Stimulated activated memory B cell treated with anti-CD40 and anti-IgM and Interleukin-4, amounts not matched to agents 10 μg/mL and 1 μg/mL and 100 μg/mL, for 72 hours (primary cell): ENCODE measurements around the gene EDC4.
"Not testable (repeated sequence)": the region's sequence is repeated elsewhere in the genome, so short reads cannot be mapped to it uniquely, and the experiment has no call there.

Source experiments
- ATAC-seq: fragments of 150-1000 bp; cut with Tn5 transposase; 2 replicates; pipeline ENCODE4 v1.10.0; 2021
- H3K27ac Mint-ChIP-seq: one replicate; pipeline ENCODE4 v1.8.0; 2022; ENCODE audit warnings: mild to moderate bottlenecking, mixed read lengths
- H3K27me3 Mint-ChIP-seq: one replicate; pipeline ENCODE4 v1.8.0; 2022; ENCODE audit warnings: mixed read lengths
- H3K36me3 Mint-ChIP-seq: one replicate; pipeline ENCODE4 v1.8.0; 2022; ENCODE audit warnings: mixed read lengths
- H3K4me1 Mint-ChIP-seq: one replicate; pipeline ENCODE4 v1.8.0; 2022; ENCODE audit warnings: mixed read lengths
- H3K4me3 Mint-ChIP-seq: one replicate; pipeline ENCODE4 v1.8.0; 2022; ENCODE audit warnings: mild to moderate bottlenecking, moderate library complexity, mixed read lengths
- H3K9me3 Mint-ChIP-seq: one replicate; pipeline ENCODE4 v1.8.0; 2022; ENCODE audit warnings: mixed read lengths

The EDC4 gene, protein sequence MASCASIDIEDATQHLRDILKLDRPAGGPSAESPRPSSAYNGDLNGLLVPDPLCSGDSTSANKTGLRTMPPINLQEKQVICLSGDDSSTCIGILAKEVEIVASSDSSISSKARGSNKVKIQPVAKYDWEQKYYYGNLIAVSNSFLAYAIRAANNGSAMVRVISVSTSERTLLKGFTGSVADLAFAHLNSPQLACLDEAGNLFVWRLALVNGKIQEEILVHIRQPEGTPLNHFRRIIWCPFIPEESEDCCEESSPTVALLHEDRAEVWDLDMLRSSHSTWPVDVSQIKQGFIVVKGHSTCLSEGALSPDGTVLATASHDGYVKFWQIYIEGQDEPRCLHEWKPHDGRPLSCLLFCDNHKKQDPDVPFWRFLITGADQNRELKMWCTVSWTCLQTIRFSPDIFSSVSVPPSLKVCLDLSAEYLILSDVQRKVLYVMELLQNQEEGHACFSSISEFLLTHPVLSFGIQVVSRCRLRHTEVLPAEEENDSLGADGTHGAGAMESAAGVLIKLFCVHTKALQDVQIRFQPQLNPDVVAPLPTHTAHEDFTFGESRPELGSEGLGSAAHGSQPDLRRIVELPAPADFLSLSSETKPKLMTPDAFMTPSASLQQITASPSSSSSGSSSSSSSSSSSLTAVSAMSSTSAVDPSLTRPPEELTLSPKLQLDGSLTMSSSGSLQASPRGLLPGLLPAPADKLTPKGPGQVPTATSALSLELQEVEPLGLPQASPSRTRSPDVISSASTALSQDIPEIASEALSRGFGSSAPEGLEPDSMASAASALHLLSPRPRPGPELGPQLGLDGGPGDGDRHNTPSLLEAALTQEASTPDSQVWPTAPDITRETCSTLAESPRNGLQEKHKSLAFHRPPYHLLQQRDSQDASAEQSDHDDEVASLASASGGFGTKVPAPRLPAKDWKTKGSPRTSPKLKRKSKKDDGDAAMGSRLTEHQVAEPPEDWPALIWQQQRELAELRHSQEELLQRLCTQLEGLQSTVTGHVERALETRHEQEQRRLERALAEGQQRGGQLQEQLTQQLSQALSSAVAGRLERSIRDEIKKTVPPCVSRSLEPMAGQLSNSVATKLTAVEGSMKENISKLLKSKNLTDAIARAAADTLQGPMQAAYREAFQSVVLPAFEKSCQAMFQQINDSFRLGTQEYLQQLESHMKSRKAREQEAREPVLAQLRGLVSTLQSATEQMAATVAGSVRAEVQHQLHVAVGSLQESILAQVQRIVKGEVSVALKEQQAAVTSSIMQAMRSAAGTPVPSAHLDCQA (N-terminal part only)

DNA sequence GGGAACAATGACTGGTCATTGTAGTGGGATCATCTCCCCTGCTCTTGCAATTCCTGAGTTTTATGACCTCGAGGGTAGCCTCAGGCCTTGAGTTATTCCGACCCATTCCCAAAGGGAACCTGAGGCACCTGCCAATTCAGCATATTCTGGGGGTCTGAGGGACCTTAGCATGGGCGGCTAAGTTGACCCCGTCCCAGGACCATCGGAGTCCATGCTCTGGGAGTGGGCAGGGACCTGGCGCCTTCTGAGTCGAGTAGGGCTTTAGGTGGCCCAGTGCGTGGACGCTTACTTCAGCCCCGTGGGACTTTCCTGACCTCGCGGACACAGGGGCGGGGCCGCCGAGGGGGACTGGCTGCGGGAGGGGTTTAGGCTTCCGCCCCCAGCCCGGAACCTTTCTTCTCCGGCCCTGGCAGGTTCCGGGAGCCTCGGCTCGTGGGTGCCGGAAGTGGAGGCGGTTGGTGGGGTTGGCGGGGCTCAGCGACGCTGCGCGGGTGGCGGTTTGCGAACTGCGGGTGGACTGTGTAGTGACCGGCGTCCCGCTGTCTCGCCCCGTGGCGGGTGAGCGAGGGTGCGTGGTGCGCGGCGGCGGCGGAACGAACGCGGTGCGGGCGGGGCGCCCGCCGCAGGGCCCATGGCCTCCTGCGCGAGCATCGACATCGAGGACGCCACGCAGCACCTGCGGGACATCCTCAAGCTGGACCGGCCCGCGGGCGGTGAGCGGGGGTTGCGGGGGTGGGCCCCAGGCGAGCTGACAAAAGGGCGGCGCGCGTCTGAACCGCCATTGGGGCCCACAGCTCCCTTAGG lies at the start of gene EDC4:
TSS of gene EDC4 (plus strand) at position 422 of the 804 bp plus-strand sequence. CDS start at position 632, 210 bp downstream.
- H3K4me3 Mint-ChIP-seq: peak within 1 kb of the TSS; percentile 95
- H3K36me3 Mint-ChIP-seq: peaks cover 20% of the 10 kb centered on the region

DNA sequence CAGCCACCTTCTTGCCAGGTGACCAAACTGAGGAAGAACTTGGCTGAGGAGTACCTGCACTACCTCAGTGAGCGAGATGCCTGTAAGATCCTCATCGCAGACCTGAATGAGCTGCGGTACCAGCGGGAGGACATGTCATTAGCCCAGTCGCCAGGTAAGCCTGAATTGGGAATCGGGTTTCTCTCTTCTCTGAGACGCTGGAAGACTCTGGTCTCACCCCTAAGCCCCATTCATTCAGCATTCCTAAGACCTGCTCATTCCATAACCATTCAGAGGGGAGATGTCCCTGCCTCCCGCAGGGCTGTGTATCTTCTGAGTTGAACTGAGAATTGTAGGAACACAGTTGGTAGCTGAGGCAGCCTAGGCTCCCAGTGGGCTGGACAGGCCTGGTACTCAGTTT lies 47.7 kb upstream of the EDC4 start:
- peaks cover 11% of the 10 kb centered on the region for H3K36me3 Mint-ChIP-seq
- no peak overlapping the region for H3K4me3 Mint-ChIP-seq

More for the DNA sequence above, at the start of gene EDC4:
- peak; percentile 92 for ATAC-seq
- Mint-ChIP-seq H3K9me3 (no peaks in the 10 kb centered on the region), H3K4me1 (peaks cover 36% of the 10 kb centered on the region), H3K27ac (peak within 1 kb of the TSS; percentile 89), H3K27me3 (no peaks in the 10 kb centered on the region)

DNA sequence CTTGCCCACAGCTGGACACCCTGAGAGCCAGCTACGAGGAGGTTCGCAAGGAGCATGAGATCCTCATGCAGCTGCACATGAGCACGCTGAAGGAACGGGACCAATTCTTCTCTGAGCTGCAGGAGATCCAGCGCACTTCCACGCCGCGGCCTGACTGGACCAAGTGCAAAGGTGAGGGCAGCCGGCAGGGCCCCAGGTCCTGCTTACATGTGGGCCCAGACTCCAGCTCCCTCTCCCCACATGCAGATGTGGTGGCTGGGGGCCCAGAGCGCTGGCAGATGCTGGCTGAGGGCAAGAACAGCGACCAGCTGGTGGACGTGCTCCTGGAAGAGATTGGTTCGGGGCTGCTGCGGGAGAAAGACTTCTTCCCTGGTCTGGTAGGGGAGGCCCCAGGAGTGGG lies 46.9 kb upstream of the EDC4 start:
- Mint-ChIP-seq H3K27ac (no peak overlapping the region), H3K4me3 (no peak overlapping the region), H3K36me3 (peaks cover 16% of the 10 kb centered on the region), H3K4me1 (peaks cover 7% of the 10 kb centered on the region), H3K9me3 (no peaks in the 10 kb centered on the region), H3K27me3 (no peaks in the 10 kb centered on the region)
- no peak for ATAC-seq

More for the DNA sequence above, 47.7 kb upstream of the EDC4 start:
- no peak for ATAC-seq
- peaks cover 7% of the 10 kb centered on the region for H3K4me1 Mint-ChIP-seq
- no peaks in the 10 kb centered on the region for H3K9me3 Mint-ChIP-seq
- peak overlapping the region; percentile 24 for H3K27ac Mint-ChIP-seq
- H3K27me3 Mint-ChIP-seq: no peaks in the 10 kb centered on the region

DNA sequence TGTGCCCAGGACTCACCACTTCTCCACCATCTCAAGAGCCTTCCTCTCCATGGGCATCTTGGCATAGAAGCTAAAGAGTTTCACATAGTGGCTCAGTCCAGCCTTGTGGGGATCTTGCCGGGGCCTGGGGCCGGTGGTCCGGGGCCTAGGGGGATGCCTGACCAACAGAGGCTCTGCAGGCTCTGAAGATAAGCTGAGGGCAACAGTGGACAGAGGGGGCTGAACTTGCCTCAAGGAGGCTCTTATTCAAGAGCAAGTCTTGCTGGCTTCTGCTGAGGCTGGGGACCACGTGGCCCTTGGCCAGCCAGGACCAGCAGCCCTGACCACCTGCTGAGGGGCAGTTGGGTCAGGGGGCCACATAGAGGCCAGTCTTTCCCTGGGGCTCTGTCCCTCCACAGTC lies 44.2 kb upstream of the EDC4 start:
- H3K27me3 Mint-ChIP-seq: no peaks in the 10 kb centered on the region
- H3K4me1 Mint-ChIP-seq: peaks cover 22% of the 10 kb centered on the region
- ATAC-seq: no peak
- peaks cover 22% of the 10 kb centered on the region for H3K36me3 Mint-ChIP-seq
- H3K9me3 Mint-ChIP-seq: no peaks in the 10 kb centered on the region
- H3K4me3 Mint-ChIP-seq: no peak overlapping the region
- H3K27ac Mint-ChIP-seq: no peak overlapping the region

DNA sequence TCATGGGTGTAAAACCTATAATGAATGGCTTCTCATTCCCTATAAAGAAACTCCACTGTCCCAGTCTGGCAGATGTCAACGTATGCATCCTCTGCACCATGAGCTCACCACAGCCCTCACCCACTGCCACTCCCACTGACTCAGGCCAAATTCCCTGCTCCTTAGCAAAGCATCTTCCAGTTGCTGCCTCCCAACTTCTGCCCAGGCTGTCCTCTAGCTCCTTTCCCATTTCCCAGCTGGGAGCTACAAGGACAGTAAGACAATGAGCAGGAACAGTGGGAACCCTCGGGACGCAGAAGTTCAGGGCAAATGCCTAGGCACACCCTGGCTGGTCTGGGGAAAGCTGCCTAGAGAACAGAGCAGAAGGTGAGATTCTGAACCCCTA lies 39.8 kb upstream of the EDC4 start:
- Mint-ChIP-seq H3K4me3 (peak overlapping the region; percentile 98), H3K4me1 (peaks cover 21% of the 10 kb centered on the region), H3K9me3 (no peaks in the 10 kb centered on the region), H3K36me3 (peaks cover 22% of the 10 kb centered on the region), H3K27ac (peak overlapping the region; percentile 97), H3K27me3 (no peaks in the 10 kb centered on the region)
- ATAC-seq: no peak

DNA sequence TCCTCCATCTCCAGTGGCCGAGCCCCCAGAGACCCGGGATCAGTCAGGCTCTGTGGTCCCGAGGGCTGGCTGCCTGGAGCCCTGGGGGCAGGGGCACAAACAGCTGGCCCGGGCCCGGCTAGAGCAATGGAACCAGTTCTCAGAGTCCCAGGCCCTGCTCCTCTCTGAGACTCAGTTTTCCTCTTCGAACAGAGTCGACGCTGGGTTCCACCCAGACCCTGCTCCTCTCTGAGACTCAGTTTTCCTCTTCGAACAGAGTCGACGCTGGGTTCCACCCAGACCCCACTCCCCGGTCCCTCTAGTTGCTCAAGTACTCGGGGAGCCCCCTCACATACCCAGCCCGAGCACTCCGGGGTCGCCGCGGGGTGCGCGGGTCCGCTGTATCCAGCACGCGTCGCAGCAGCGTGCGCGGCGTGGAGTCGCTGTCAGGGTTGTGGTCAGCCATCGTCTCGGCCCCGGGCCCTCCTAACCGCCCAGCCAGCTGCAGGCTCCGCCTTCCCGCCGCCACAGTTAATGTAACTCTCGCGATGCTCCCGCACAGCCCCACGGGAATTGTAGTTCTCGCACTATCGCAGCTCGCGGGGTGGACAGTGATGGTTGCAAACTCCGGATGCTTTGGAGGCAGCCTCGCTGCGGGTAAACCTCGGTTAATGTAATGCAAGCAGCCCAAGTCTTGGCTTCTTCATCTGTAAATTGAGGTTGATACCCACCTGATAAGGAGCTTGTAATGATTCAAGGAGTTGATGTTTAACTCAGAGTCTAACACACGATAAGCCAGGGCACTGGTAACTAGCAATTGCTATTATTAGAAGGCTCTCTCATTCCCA lies 39.2 kb upstream of the EDC4 start:
- H3K36me3 Mint-ChIP-seq: peaks cover 17% of the 10 kb centered on the region

DNA sequence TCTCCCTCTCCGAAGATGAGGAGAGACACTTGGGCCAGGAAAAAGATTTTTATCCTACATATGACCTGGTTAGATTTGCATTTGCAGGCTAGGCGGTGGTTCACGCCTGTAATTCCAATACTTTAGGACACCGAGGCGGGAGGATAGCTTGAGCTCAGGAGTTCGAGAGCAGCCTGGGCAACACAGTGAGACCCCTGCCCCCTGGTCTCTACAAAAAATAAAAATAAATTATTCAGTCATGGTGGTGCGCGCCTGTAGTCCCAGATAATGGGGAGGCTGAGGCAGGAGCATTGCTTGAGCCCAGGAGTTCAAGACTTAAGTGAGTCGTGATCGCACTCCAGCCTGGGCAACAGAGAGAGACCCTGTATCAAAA lies 38.6 kb upstream of the EDC4 start:
- peaks cover 17% of the 10 kb centered on the region for H3K36me3 Mint-ChIP-seq
- H3K4me3 Mint-ChIP-seq: peak overlapping the region; percentile 98
- no peaks in the 10 kb centered on the region for H3K9me3 Mint-ChIP-seq
- peaks cover 21% of the 10 kb centered on the region for H3K4me1 Mint-ChIP-seq
- no peaks in the 10 kb centered on the region for H3K27me3 Mint-ChIP-seq
- H3K27ac Mint-ChIP-seq: peak overlapping the region; percentile 97
- no peak for ATAC-seq

More for the DNA sequence above, 39.2 kb upstream of the EDC4 start:
- peak; percentile 99 for ATAC-seq
- Mint-ChIP-seq H3K27me3 (no peaks in the 10 kb centered on the region), H3K4me1 (peaks cover 21% of the 10 kb centered on the region), H3K27ac (peak overlapping the region; percentile 97), H3K9me3 (no peaks in the 10 kb centered on the region), H3K4me3 (peak overlapping the region; percentile 98)

DNA sequence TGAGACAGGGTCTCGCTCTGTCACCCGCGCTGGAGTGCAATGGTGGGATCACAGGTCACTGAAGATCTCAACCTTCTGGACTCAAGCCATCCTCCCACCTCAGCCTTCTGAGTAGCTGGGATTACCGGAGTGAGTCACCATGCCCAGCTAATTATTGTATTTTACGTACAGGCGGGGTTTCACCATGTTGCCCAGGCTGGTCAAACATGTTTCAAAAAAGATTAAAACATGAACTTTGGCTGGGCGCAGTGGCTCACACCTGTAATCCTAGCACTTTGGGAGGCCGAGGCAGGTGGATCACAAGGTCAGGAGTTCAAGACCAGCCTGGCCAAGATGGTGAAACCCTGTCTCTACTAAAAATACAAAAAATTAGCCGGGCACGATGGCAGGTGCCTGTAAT lies 35.7 kb upstream of the EDC4 start:
- H3K27me3 Mint-ChIP-seq, ATAC-seq: not testable (repeated sequence)

DNA sequence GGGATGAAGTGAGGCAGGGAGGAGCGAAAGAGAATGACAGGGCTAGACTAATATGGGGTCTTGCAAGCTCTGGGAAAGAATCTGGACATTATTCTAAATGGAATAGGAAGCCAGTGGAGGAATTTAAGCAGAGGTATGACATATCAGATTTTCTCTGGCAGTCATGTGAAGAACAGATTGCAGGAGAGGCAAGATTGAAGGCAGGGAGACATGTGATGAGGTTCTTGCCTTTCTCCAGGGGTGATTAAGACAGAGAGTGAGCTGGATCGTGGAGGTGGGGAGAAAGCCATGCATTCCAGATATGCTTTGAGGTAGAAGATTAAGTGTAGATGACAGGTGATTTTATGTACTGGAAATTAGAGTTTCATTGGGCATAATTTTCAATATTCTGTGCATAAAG lies 35.0 kb upstream of the EDC4 start:
- H3K27ac Mint-ChIP-seq: no peak overlapping the region
- H3K9me3 Mint-ChIP-seq: no peaks in the 10 kb centered on the region
- H3K36me3 Mint-ChIP-seq: no peaks in the 10 kb centered on the region
- no peaks in the 10 kb centered on the region for H3K27me3 Mint-ChIP-seq
- no peak overlapping the region for H3K4me3 Mint-ChIP-seq
- ATAC-seq: no peak
- H3K4me1 Mint-ChIP-seq: peaks cover 19% of the 10 kb centered on the region

More for the DNA sequence above, 35.7 kb upstream of the EDC4 start:
- H3K36me3 Mint-ChIP-seq, H3K4me3 Mint-ChIP-seq, H3K9me3 Mint-ChIP-seq, H3K27ac Mint-ChIP-seq: not testable (repeated sequence)
- peaks cover 25% of the 10 kb centered on the region for H3K4me1 Mint-ChIP-seq

DNA sequence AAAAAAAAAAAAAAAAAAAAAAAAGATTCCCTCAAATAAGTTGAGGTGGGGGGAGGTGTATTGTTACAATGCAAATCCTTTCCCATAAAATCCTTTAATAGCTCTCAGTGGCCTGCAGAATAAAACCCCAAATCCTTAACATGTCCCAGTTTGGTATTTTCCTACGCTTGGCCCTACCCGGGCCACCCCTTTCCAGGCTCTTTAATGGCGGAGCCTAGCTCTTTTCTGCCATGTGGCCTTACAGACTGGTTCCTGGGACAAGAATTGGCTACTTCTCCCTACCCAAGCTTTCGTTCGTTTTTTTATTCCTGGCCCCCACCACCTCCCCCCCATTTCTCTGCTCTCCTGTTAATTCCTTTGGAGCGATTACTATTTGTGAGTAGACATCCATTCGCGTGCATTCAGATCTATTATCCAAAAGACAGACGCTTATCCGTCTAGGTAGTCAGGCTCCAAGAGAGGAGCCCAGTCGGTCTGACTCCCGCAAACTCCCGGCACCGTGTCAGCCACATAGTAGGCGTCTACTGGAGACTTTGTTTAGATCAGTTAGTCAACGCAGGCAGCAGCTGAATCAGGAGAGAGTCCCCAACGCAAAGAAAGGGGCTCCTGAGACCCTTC lies 31.5 kb upstream of the EDC4 start:
- no peaks in the 10 kb centered on the region for H3K9me3 Mint-ChIP-seq
- H3K27me3 Mint-ChIP-seq: no peaks in the 10 kb centered on the region
- H3K4me1 Mint-ChIP-seq: peaks cover 34% of the 10 kb centered on the region
- H3K36me3 Mint-ChIP-seq: peaks cover 5% of the 10 kb centered on the region
- no peak for ATAC-seq
- peak overlapping the region; percentile 92 for H3K27ac Mint-ChIP-seq
- peak overlapping the region; percentile 98 for H3K4me3 Mint-ChIP-seq

DNA sequence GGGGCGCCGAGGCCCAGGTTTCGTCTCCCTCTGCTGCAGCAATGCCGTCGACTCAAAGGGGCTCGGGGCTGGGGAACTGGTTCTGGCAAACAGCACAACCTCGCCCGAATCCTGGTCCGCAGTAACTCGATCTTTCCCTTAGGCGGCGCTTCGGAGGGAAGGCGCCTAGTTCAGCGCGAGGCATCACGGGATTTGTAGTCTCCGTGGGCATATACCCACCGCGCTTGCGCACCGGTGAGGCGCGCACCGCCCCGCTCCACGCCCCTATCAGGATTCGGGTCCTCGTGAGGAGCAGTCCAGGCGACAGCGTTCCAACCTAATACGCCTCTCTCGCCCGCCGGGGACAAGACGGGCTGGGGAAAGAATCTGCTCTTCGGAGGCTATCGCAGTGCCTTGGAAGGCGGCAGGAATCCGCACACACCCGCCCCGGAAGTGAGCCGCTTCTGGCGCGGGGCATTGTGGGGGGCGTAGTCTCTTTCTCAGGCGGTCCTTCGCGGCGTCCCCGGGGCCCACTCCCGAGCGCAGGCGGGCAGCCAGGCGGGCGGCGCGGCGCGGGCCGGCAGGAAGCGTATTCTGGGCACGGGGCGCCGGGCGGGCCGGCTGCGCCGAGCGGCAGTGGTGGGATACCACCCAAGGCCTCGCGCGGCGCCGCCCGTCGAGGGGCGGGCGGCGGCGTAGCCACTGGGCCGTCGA lies 30.9 kb upstream of the EDC4 start, which contains the start of gene THAP11:
TSS of gene THAP11 (plus strand) at position 505 of the 693 bp plus-strand sequence. CDS start 235 bp downstream, outside the sequence.
- ATAC-seq: peak; percentile 77
- H3K27ac Mint-ChIP-seq: peak within 1 kb of the TSS; percentile 92
- peaks cover 34% of the 10 kb centered on the region for H3K4me1 Mint-ChIP-seq
- H3K27me3 Mint-ChIP-seq: no peaks in the 10 kb centered on the region
- no peaks in the 10 kb centered on the region for H3K9me3 Mint-ChIP-seq
- H3K36me3 Mint-ChIP-seq: peaks cover 5% of the 10 kb centered on the region
- H3K4me3 Mint-ChIP-seq: peak within 1 kb of the TSS; percentile 98

DNA sequence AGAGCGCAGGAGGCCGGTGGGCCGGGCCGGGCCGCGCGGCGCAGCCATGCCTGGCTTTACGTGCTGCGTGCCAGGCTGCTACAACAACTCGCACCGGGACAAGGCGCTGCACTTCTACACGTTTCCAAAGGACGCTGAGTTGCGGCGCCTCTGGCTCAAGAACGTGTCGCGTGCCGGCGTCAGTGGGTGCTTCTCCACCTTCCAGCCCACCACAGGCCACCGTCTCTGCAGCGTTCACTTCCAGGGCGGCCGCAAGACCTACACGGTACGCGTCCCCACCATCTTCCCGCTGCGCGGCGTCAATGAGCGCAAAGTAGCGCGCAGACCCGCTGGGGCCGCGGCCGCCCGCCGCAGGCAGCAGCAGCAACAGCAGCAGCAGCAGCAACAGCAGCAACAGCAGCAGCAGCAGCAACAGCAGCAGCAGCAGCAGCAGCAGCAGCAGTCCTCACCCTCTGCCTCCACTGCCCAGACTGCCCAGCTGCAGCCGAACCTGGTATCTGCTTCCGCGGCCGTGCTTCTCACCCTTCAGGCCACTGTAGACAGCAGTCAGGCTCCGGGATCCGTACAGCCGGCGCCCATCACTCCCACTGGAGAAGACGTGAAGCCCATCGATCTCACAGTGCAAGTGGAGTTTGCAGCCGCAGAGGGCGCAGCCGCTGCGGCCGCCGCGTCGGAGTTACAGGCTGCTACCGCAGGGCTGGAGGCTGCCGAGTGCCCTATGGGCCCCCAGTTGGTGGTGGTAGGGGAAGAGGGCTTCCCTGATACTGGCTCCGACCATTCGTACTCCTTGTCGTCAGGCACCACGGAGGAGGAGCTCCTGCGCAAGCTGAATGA lies 30.1 kb upstream of the EDC4 start:
- Mint-ChIP-seq H3K4me1 (peaks cover 39% of the 10 kb centered on the region), H3K36me3 (peaks cover 5% of the 10 kb centered on the region), H3K9me3 (no peaks in the 10 kb centered on the region), H3K27ac (peak overlapping the region; percentile 92), H3K4me3 (peak overlapping the region; percentile 92), H3K27me3 (no peaks in the 10 kb centered on the region)
- ATAC-seq: peak; percentile 62
